Hair follicular keratinocyte (primary cell): ENCODE results near the gene ARMS2. TPM values are rescaled to one million over a fixed set of nuclear protein-coding genes. Genes with fewer than 3 reads are reported as not detected.

ENCODE experiments used
- total RNA-seq: library from RNA; depleted of rRNA; stranded (reverse); fragments of >200 nt; gene quantifications from 2 replicates; pipeline ENCODE4 v1.2.3, GENCODE V29; 2015

Gene ARMS2, protein sequence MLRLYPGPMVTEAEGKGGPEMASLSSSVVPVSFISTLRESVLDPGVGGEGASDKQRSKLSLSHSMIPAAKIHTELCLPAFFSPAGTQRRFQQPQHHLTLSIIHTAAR
- not detected in 2 replicates for total RNA-seq

GRCh38 chr10:122454603-122455080 lies at the start of gene ARMS2:
Gene ARMS2, plus strand, starts transcription at chr10:122454653. Its CDS starts 75 bp downstream, at chr10:122454728.

DNA sequence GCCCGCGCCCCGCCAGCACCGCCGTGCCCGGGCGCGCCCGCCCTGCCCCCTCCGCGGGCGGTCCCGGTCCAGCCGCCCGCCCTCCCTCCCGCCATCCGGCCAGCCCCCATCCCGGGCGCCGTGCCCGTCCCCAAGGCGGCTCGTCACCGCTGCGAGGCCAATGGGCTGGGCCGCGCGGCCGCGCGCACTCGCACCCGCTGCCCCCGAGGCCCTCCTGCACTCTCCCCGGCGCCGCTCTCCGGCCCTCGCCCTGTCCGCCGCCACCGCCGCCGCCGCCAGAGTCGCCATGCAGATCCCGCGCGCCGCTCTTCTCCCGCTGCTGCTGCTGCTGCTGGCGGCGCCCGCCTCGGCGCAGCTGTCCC lies 6.9 kb downstream of the ARMS2 start, which contains the start of gene HTRA1:
HTRA1 (plus strand) TSS at position 187 of the 362 bp plus-strand sequence; CDS start at position 287, 100 bp downstream.

Other genes starting within 250 kb of the ARMS2 start
- 0.15 and 0.47 TPM in 2 replicates for gene BTBD16, start 183.4 kb upstream of the ARMS2 start, total RNA-seq
- gene PLEKHA1, start 79.9 kb upstream of the ARMS2 start, total RNA-seq = 34.0 and 47.9 TPM in 2 replicates
- gene HTRA1, start 6.9 kb downstream of the ARMS2 start, total RNA-seq = 382 and 420 TPM in 2 replicates
- 0.08 and 0.27 TPM in 2 replicates for gene DMBT1, start 106.1 kb downstream of the ARMS2 start, total RNA-seq
- not detected in 2 replicates for gene C10orf120, start 245.2 kb downstream of the ARMS2 start, total RNA-seq